ENCODE data around the gene FKBP9.
A peak's percentile ranks its signal among the peaks of the same experiment; 100 is the strongest.

FKBP9 gene

GRCh38 chr7:33009734-33010133 lies 52.5 kb downstream of the FKBP9 start:
- no peak for DNase-seq

- no peak for DNase-seq
These were observed 55.1 kb downstream of the FKBP9 start for GRCh38 chr7:33012364-33012763.

- DNase-seq: no peak
These were observed 67.0 kb downstream of the FKBP9 start for GRCh38 chr7:33024189-33024757.

- no peak for DNase-seq
These were observed 78.5 kb downstream of the FKBP9 start for GRCh38 chr7:33035776-33036175.

- DNase-seq: no peak
These were observed 81.4 kb downstream of the FKBP9 start for GRCh38 chr7:33038639-33039038.

GRCh38 chr7:33039257-33039902 lies 82.1 kb downstream of the FKBP9 start:
- DNase-seq: no peak

GRCh38 chr7:33039903-33040292 lies 82.7 kb downstream of the FKBP9 start:
- no peak for DNase-seq

GRCh38 chr7:33040803-33041516 lies 83.7 kb downstream of the FKBP9 start:
- peak; percentile 26 for DNase-seq

GRCh38 chr7:33041631-33042428 lies 84.6 kb downstream of the FKBP9 start:
- no peak for DNase-seq

- DNase-seq: no peak
These were observed 86.5 kb downstream of the FKBP9 start for GRCh38 chr7:33043501-33044400.

- DNase-seq: no peak
These were observed 87.1 kb downstream of the FKBP9 start for GRCh38 chr7:33044401-33044718.

- no peak for DNase-seq
These were observed 87.7 kb downstream of the FKBP9 start for GRCh38 chr7:33044986-33045385.

GRCh38 chr7:33048257-33048656 lies 91.0 kb downstream of the FKBP9 start:
- DNase-seq: no peak

GRCh38 chr7:33048704-33049103 lies 91.5 kb downstream of the FKBP9 start:
- DNase-seq: no peak

- peak; percentile 34 for DNase-seq
These were observed 93.5 kb downstream of the FKBP9 start for GRCh38 chr7:33050535-33051318.

GRCh38 chr7:33053721-33054120 lies 96.5 kb downstream of the FKBP9 start:
- peak; percentile 54 for DNase-seq

GRCh38 chr7:33054261-33054964 lies 97.2 kb downstream of the FKBP9 start:
- DNase-seq: peak; percentile 5

- DNase-seq: no peak
These were observed 97.9 kb downstream of the FKBP9 start for GRCh38 chr7:33055158-33055557.
